Smooth muscle cell (in vitro differentiated cells): ENCODE results near the gene ASIC4. TPM values are rescaled to one million over a fixed set of nuclear protein-coding genes. Genes with fewer than 3 reads are reported as not detected.

Experiments
- DNase-seq: peaks from one replicate; lab custom pipeline; 2025; ENCODE audit not compliant: unreplicated experiment; lab: John Stamatoyannopoulos, UW
- H2AFZ ChIP-seq: fragments of 200-600 bp; sonication (generic); 2 replicates; pipeline ENCODE4 v1.6.0; 2016; ENCODE audit warnings: antibody characterized with exemption, low read depth, mild to moderate bottlenecking
- H3F3A ChIP-seq: fragments of 200-600 bp; sonication (generic); 2 replicates; pipeline ENCODE4 v1.6.0; 2017; ENCODE audit warnings: antibody characterized with exemption, low read depth
- H3K27ac ChIP-seq: fragments of 200-600 bp; sonication (generic); 2 replicates; pipeline ENCODE4 v1.5.1; 2016; ENCODE audit warnings: low read depth, mild to moderate bottlenecking
- H3K27me3 ChIP-seq: fragments of 200-600 bp; sonication (generic); 2 replicates; pipeline ENCODE4 v1.6.1; 2016; ENCODE audit warnings: low read depth, mild to moderate bottlenecking
- H3K36me3 ChIP-seq: fragments of 200-600 bp; sonication (generic); 2 replicates; pipeline ENCODE4 v1.5.1; 2016; ENCODE audit warnings: low read depth
- H3K4me1 ChIP-seq: fragments of 200-600 bp; sonication (generic); 2 replicates; pipeline ENCODE4 v1.5.1; 2016; ENCODE audit warnings: low read depth
- H3K4me2 ChIP-seq: fragments of 200-600 bp; sonication (generic); 2 replicates; pipeline ENCODE4 v1.6.0; 2016; ENCODE audit warnings: mild to moderate bottlenecking
- H3K4me3 ChIP-seq: fragments of 200-600 bp; sonication (generic); 2 replicates; pipeline ENCODE4 v1.5.1; 2016; ENCODE audit warnings: mild to moderate bottlenecking
- H3K79me2 ChIP-seq: fragments of 200-600 bp; sonication (generic); 2 replicates; pipeline ENCODE4 v1.6.0; 2016; ENCODE audit warnings: low read depth, mild to moderate bottlenecking
- H3K9ac ChIP-seq: fragments of 200-600 bp; sonication (generic); 2 replicates; pipeline ENCODE4 v1.6.0; 2016; ENCODE audit warnings: low read depth
- H3K9me3 ChIP-seq: fragments of 200-600 bp; sonication (generic); replicated peaks from 2 replicates; pipeline ENCODE4 v1.5.1; 2016; ENCODE audit warnings: low read depth
- H4K20me1 ChIP-seq: fragments of 200-600 bp; sonication (generic); 2 replicates; pipeline ENCODE4 v1.6.0; 2016; ENCODE audit warnings: low read depth
- WGBS: methylation state at CpG from one replicate; pipeline ENCODE4 v1.1.7; 2016; ENCODE audit warnings: low lambda C conversion rate; 5-methylcytosine and 5-hydroxymethylcytosine counted together
- polyA plus RNA-seq: library from polyadenylated mRNA; unstranded; fragments of >200 nt; fragmentation: Nextera tagmentation; extraction: Ambion mirVana; gene quantifications from 2 replicates; pipeline ENCODE4 v1.2.1, GENCODE V29; 2016
- total RNA-seq: library from RNA; depleted of rRNA; stranded (reverse); fragments of >200 nt; gene quantifications from 2 replicates; pipeline ENCODE4 v1.2.3, GENCODE V29; 2014
- TF ChIP-seq, protein P1 (sequence below): fragments of 200-600 bp; sonication (generic); IDR thresholded peaks from 2 replicates; pipeline ENCODE4 v1.5.1; 2017; ENCODE audit warnings: borderline replicate concordance, mild to moderate bottlenecking, antibody characterized with exemption; ENCODE audit not compliant: insufficient read depth, poor library complexity, severe bottlenecking

The ASIC4 gene
- total and polyA plus RNA-seq, 2 experiments from 2014 or later, result 0.32 to 0.49 TPM

DNA sequence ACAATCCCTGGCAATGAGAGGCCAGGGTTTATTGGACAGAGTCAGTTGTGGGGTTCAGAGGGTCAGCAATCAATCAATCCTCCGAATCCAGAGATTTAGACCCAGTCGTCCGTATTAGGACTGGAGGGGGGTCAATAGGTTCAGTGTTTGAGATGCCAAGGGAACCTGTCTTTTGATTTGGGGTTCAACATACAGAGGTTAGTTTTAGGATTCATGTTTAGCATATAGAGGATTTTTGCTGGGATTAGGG, 15.3 kb upstream of the ASIC4 start:
- Histone ChIP-seq H3K27ac (peak overlapping the region; percentile 73), H3K79me2 (peaks cover 4% of the 10 kb centered on the region), H3K27me3 (peaks cover 16% of the 10 kb centered on the region), H3F3A (no peaks in the 10 kb centered on the region), H3K4me3 (peak overlapping the region; percentile 73), H3K4me2 (peak overlapping the region; percentile 89), H2AFZ (no peak overlapping the region), H3K9me3 (no peaks in the 10 kb centered on the region), H4K20me1 (no peaks in the 10 kb centered on the region), H3K9ac (peak overlapping the region; percentile 96), H3K36me3 (no peaks in the 10 kb centered on the region), H3K4me1 (peaks cover 13% of the 10 kb centered on the region)
- DNase-seq, result no peak
- WGBS, result 2% methylated on average over 3 of the region's 3 CpGs
- TF ChIP-seq, protein P1, sequence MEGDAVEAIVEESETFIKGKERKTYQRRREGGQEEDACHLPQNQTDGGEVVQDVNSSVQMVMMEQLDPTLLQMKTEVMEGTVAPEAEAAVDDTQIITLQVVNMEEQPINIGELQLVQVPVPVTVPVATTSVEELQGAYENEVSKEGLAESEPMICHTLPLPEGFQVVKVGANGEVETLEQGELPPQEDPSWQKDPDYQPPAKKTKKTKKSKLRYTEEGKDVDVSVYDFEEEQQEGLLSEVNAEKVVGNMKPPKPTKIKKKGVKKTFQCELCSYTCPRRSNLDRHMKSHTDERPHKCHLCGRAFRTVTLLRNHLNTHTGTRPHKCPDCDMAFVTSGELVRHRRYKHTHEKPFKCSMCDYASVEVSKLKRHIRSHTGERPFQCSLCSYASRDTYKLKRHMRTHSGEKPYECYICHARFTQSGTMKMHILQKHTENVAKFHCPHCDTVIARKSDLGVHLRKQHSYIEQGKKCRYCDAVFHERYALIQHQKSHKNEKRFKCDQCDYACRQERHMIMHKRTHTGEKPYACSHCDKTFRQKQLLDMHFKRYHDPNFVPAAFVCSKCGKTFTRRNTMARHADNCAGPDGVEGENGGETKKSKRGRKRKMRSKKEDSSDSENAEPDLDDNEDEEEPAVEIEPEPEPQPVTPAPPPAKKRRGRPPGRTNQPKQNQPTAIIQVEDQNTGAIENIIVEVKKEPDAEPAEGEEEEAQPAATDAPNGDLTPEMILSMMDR, result no peak

DNA sequence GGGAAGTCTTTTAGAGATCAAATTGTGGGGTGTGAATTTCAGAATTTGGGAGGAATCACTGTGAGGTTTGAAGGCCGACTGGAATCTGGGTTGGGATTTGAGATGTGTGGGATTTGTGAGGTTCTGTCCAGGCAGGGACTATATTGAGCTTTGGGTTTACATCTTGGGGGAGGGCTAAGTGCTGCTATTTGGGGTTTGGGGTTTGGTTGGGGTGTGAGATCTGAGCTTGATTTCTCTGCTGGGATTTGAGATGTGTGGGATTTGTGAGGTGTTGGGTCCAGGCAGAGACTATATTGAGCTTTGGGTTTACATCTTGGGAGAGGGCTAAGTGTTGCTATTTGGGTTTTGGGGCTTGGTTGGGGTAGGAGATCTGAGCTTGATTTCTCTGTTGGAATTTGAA, 14.7 kb upstream of the ASIC4 start:
- no peaks in the 10 kb centered on the region for H3F3A ChIP-seq
- 85% methylated on average over 1 of the region's 1 CpG for WGBS
- peak overlapping the region; percentile 89 for H3K4me2 ChIP-seq
- no peaks in the 10 kb centered on the region for H3K9me3 ChIP-seq
- no peak overlapping the region for H2AFZ ChIP-seq
- no peak overlapping the region for H3K27ac ChIP-seq
- peak overlapping the region; percentile 73 for H3K4me3 ChIP-seq
- DNase-seq, result no peak
- H3K27me3 ChIP-seq, result peaks cover 15% of the 10 kb centered on the region
- peaks cover 4% of the 10 kb centered on the region for H3K79me2 ChIP-seq
- peaks cover 13% of the 10 kb centered on the region for H3K4me1 ChIP-seq
- H4K20me1 ChIP-seq, result no peaks in the 10 kb centered on the region
- H3K36me3 ChIP-seq, result no peaks in the 10 kb centered on the region
- peak overlapping the region; percentile 96 for H3K9ac ChIP-seq
- TF ChIP-seq, protein P1, result no peak

DNA sequence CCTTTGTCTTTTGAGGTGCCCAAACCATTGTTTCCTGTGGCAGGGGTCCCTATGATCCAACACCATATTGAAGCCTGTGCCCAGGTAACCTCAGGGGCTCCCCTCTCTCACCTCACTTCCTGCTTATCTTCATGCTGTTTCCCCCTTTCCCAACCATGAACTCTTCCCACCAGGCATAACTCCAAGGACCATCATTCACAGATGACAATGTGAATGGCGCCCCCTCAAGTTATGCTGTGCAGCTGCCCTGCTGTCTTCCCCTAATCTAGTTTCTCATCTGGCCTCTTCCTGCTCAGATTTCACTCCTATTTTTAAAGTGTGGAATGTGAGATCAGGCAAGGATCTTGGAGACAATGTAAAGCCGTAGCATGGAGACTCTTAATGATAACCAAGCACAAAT, 14.1 kb upstream of the ASIC4 start:
- Histone ChIP-seq H3K4me1 (peaks cover 13% of the 10 kb centered on the region), H4K20me1 (peaks cover 4% of the 10 kb centered on the region), H3K79me2 (peaks cover 4% of the 10 kb centered on the region), H3K36me3 (no peaks in the 10 kb centered on the region), H3F3A (no peaks in the 10 kb centered on the region), H3K4me3 (peak overlapping the region; percentile 73), H2AFZ (no peak overlapping the region), H3K27ac (no peak overlapping the region), H3K4me2 (peak overlapping the region; percentile 89), H3K27me3 (peaks cover 10% of the 10 kb centered on the region), H3K9ac (no peak overlapping the region), H3K9me3 (no peaks in the 10 kb centered on the region)
- TF ChIP-seq, protein P1, result no peak
- 72% methylated on average over 2 of the region's 2 CpGs for WGBS
- no peak for DNase-seq

DNA sequence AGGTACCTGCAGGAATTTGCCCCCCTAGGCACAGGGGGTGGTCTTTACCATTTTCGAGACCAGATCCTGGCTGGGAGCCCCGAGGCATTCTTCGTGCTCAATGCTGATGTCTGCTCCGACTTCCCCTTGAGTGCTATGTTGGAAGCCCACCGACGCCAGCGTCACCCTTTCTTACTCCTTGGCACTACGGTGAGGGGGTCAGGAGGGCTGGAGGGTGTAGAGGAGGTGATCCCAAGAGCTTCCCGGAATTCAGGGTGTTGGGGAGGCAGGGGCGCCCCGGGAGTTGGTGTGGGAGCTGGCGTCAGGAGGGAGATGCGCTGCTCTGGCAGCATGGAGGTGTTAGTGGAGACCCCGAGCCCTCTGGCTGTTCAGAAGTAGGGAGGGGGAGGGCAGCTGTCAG, 12.4 kb upstream of the ASIC4 start:
- peaks cover 5% of the 10 kb centered on the region for H4K20me1 ChIP-seq
- H3K4me1 ChIP-seq, result peaks cover 16% of the 10 kb centered on the region
- no peak overlapping the region for H3K9ac ChIP-seq
- H3K4me3 ChIP-seq, result no peak overlapping the region
- no peaks in the 10 kb centered on the region for H3K9me3 ChIP-seq
- no peak for DNase-seq
- H3K4me2 ChIP-seq, result no peak overlapping the region
- no peaks in the 10 kb centered on the region for H3K36me3 ChIP-seq
- H3K27ac ChIP-seq, result no peak overlapping the region
- no peak overlapping the region for H2AFZ ChIP-seq
- no peaks in the 10 kb centered on the region for H3F3A ChIP-seq
- H3K27me3 ChIP-seq, result peaks cover 7% of the 10 kb centered on the region
- 97% methylated on average over 14 of the region's 14 CpGs for WGBS
- peaks cover 4% of the 10 kb centered on the region for H3K79me2 ChIP-seq
- TF ChIP-seq, protein P1, result no peak
